AG09309 (cell line): ENCODE measurements around the gene DNM3.

Experiments used
- DNase-seq: peaks from one replicate; pipeline ENCODE4 v3.0.0-alpha.2; 2010; ENCODE audit warnings: low read depth
- H3K4me3 ChIP-seq: 2 replicates; pipeline ENCODE4 v1.5.1; 2011; ENCODE audit warnings: mild to moderate bottlenecking, low read depth, low read length, moderate library complexity; ENCODE audit not compliant: control insufficient read depth
- TF ChIP-seq, protein P1 (sequence below): IDR thresholded peaks from 2 replicates; pipeline ENCODE4 v1.5.1; 2011; ENCODE audit warnings: mild to moderate bottlenecking, low read depth, low read length, inconsistent platforms; ENCODE audit not compliant: insufficient read depth, control insufficient read depth; ENCODE audit errors: missing control alignments

The DNM3 gene

DNA sequence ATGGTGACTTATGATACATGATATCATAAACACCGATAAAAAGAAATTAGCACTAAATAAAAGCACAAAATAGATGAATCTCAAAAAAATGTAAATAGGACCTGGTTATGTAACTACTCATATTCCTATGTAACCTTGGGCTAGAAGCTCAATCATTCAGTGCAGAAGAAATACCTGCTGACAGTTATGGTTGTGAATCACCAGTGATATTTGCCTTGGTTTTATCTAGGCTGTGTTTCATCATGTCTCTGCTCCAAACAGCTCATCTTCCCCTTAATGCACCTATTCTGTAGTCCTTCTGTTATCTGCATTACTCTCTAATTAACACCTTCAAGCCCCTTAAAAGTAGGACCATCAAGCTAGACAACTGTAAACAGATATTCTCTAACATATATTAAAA, 618.9 kb downstream of the DNM3 start:
- TF ChIP-seq, protein P1, sequence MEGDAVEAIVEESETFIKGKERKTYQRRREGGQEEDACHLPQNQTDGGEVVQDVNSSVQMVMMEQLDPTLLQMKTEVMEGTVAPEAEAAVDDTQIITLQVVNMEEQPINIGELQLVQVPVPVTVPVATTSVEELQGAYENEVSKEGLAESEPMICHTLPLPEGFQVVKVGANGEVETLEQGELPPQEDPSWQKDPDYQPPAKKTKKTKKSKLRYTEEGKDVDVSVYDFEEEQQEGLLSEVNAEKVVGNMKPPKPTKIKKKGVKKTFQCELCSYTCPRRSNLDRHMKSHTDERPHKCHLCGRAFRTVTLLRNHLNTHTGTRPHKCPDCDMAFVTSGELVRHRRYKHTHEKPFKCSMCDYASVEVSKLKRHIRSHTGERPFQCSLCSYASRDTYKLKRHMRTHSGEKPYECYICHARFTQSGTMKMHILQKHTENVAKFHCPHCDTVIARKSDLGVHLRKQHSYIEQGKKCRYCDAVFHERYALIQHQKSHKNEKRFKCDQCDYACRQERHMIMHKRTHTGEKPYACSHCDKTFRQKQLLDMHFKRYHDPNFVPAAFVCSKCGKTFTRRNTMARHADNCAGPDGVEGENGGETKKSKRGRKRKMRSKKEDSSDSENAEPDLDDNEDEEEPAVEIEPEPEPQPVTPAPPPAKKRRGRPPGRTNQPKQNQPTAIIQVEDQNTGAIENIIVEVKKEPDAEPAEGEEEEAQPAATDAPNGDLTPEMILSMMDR = no peak
- DNase-seq = no peak
- no peak overlapping the region for H3K4me3 ChIP-seq

DNA sequence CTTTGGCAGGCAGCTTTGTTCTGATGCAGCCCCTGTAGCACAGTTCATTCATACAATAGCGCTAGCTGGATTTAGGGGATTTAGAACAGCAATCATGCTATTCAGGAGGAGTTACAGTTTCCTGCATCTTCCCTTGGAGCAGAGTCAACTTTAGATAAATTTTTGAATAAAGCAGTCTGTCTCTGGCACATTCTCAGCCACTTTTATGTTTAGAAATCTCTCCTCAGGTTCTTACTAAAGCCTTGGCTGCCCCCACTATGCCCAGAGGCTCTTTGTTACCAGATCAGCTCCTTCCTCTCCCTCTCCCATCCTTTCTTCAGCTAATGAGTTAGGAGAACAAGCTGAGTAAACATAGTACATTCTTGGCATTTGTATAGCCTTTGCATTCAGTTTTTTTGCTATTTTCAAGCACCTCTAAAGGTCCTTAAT, 619.6 kb downstream of the DNM3 start:
- no peak for DNase-seq
- no peak overlapping the region for H3K4me3 ChIP-seq
- TF ChIP-seq, protein P1 = no peak
